ENCODE results near the gene KRT27.

Gene KRT27, protein sequence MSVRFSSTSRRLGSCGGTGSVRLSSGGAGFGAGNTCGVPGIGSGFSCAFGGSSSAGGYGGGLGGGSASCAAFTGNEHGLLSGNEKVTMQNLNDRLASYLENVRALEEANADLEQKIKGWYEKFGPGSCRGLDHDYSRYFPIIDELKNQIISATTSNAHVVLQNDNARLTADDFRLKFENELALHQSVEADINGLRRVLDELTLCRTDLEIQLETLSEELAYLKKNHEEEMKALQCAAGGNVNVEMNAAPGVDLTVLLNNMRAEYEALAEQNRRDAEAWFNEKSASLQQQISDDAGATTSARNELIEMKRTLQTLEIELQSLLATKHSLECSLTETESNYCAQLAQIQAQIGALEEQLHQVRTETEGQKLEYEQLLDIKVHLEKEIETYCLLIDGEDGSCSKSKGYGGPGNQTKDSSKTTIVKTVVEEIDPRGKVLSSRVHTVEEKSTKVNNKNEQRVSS

DNA sequence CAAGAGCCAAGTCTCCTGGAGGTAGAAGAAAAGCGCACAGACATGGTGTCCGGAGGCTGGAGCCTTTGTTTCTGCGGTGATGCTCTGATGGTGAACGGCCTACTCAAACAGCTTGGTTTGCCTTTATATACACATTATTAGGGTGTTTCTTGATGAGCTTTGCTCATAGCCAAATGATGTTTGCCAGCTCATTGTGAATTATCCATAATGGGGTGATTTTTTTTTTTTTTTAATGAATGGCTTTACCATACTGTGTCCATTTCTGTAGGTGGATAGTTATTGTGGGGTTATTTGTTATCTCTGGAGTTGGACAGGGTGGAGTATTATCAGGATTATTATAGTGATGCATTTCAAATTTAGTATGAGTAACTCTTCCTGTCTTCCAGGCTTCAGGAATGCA, at the start of gene KRT27:
TSS of gene KRT27 (minus strand) at position 101 of the 400 bp plus-strand sequence. CDS start at position 44, 57 bp downstream.
- Mint-ChIP-seq H3K4me3 (no peak within 1 kb of the TSS), H3K9me3 (no peaks in the 10 kb centered on the region), H3K4me1 (no peaks in the 10 kb centered on the region), H3K27me3 (peaks cover 12% of the 10 kb centered on the region), H3K36me3 (no peaks in the 10 kb centered on the region), H3K27ac (no peak within 1 kb of the TSS)
- no peak for ATAC-seq (ENCODE audit: low read depth)
- no peak for DNase-seq (ENCODE audit: low spot score in 2 of 2)

DNA sequence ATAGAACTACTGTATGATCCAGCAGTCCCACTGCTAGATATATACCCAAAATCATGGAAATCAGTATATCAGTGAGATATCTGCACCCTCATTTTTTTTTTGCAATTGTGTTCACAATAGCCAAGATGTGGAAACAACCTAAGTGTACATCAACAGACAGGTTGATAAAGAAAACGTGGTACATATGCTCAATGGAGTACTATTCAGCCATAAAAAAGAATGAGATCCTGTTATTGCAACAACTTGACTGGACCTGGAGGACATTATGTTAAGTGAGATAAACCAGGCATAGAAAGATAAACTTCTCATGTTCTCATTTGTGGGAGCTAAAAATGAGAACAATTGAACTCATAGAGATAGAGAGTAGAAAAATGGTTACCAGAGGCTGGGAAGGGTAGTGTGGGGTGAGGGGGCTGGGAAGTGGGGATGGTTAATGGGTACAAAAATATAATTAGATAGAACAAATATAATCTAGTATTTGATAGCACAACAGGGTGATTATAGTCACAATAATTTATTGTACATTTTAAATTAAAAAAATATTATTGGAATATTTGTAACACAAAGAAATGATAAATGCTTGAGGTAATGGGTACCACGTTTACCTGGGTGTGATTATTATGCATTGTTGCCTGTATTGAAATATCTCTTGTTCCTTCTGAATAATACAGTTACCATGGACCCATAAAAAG, 47.9 kb upstream of the KRT27 start:
- ATAC-seq (ENCODE audit: low read depth) (no peak), DNase-seq (ENCODE audit: low spot score in 2 of 2) (no peak)
- Mint-ChIP-seq H3K36me3 (peaks cover 30% of the 10 kb centered on the region), H3K4me3 (no peak overlapping the region), H3K4me1 (peaks cover 3% of the 10 kb centered on the region), H3K27me3 (peaks cover 9% of the 10 kb centered on the region), H3K27ac (no peak overlapping the region), H3K9me3 (peaks cover 4% of the 10 kb centered on the region)

DNA sequence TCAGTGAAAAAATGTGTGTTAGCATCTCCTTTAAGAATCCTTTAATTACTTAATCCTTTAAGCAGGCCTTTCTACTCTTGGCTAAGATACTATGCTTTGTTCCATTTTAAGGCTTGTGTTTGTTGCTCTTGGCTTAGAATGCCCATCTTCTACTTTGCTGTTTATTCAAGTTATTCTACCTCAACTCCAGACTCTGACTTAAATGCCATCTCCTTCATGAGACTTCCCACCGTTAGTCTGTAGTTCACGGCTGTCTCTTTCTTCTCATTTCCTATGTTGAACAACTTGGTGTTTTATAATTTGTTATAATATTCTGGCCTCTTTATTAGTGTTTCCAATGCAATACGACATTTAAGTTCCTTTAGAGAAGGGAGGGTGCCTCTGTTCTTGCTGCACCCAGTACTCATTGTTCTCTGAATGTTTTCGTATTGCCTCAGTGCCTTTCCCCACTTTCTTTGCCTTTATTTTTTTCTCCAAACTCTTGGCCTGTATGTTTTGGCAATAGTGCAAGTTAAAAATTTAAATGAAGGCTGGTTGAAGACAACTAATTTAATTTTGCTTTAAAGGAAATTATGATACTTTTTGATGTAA, 46.2 kb upstream of the KRT27 start:
- no peak for DNase-seq (ENCODE audit: low spot score in 2 of 2)
- Mint-ChIP-seq H3K36me3 (peaks cover 23% of the 10 kb centered on the region), H3K4me3 (no peak overlapping the region), H3K27me3 (peaks cover 9% of the 10 kb centered on the region), H3K9me3 (peaks cover 4% of the 10 kb centered on the region), H3K27ac (no peak overlapping the region), H3K4me1 (peaks cover 5% of the 10 kb centered on the region)
- ATAC-seq (ENCODE audit: low read depth) = no peak

DNA sequence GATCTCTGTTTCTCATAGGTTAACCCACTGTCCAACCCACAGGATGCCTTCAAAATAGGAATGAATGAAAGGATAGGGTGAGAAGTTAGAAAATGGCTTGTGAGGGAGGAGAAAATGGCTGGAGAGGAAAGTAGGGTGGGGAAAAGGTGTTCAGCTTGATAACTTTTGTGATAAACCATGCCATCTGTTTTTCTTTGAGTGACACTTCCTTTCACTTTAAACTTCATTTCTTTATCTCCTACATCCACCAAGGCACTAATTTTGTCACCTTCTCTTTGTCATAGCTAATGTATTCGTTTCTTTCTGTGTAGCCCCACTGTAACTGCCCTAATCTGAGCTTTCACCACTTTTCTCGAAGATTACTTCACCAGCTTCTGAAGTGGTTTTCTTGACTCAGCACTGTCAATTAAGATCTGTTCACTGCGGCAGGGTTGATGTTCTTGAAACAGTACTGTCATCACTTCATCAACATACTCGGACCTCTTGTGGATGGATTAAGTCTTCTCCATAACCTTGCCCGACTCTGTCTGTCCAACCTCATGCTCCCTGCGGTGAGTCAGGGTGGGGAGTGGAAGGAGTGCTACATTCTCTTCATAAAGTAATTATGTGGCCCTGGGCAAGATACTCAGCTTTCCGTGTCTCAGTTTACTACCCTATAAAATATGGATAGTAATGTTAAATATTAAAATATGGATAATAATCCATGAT, 45.5 kb upstream of the KRT27 start:
- peaks cover 4% of the 10 kb centered on the region for H3K9me3 Mint-ChIP-seq
- ATAC-seq (ENCODE audit: low read depth) (no peak), DNase-seq (ENCODE audit: low spot score in 2 of 2) (no peak)
- peaks cover 2% of the 10 kb centered on the region for H3K4me1 Mint-ChIP-seq
- peaks cover 21% of the 10 kb centered on the region for H3K36me3 Mint-ChIP-seq
- H3K27me3 Mint-ChIP-seq = peaks cover 9% of the 10 kb centered on the region
- no peak overlapping the region for H3K4me3 Mint-ChIP-seq
- H3K27ac Mint-ChIP-seq = no peak overlapping the region

DNA sequence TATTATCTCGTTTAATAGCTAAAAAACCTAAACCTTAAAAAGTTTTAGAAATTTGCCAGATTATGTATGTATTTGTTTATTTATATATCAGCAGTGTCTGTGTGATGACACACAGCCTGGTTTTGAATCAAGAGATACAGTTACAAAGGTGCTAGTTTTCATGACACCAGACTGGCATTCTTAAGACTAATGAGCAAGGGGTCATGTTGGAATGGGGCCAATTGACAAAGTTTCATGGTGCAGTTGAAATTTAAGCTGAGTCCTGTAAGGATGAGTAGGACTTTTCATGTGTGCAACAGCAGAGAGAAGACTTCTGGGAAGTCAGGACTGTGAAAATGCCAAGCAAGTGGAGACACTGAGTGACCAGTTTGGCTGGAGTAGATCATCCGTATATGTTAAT, 43.2 kb upstream of the KRT27 start:
- DNase-seq (ENCODE audit: low spot score in 2 of 2) (no peak), ATAC-seq (ENCODE audit: low read depth) (no peak)
- no peak overlapping the region for H3K27ac Mint-ChIP-seq
- H3K36me3 Mint-ChIP-seq = peaks cover 27% of the 10 kb centered on the region
- H3K4me1 Mint-ChIP-seq = peaks cover 2% of the 10 kb centered on the region
- peaks cover 4% of the 10 kb centered on the region for H3K9me3 Mint-ChIP-seq
- H3K27me3 Mint-ChIP-seq = peaks cover 11% of the 10 kb centered on the region
- H3K4me3 Mint-ChIP-seq = no peak overlapping the region

DNA sequence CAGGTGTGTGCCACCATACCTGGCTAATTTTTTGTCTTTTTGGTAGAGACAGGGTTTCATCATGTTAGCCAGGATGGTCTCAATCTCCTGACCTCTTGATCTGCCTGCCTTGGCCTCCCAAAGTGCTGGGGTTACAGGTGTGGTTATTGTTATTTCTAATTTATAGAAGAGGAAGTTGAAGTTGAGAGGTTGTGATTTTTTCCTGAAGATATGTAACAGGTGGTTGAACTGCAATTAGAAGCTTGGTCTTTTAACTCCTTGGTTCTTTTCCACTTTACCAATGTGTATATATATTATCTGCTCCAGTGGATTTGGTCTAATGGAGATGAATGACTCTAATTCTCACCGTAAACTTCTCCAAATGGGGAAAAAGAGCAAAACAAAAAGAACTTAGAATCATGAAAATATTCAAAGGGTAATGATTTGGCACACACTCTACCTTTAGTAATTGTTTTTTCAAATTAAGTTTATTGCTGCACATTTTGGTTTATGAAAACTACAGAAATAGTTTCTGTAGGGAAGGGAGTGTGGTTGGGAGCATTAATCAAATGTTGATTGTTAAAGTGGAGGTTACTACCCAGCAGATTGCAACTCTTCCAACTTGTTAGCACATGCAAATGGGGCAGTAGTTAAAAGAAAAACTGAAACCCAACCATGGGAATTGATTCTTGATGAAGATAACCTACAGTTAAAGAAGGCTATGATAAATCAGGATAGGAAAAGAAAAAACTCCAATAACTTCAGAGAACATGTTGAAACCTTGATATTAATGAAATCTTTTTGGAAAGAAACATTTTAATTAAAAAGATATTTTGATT, 41.9 kb upstream of the KRT27 start:
- DNase-seq (ENCODE audit: low spot score in 2 of 2) (no peak), ATAC-seq (ENCODE audit: low read depth) (no peak)
- Mint-ChIP-seq H3K4me3 (no peak overlapping the region), H3K27ac (no peak overlapping the region), H3K27me3 (peaks cover 11% of the 10 kb centered on the region), H3K36me3 (peaks cover 25% of the 10 kb centered on the region), H3K4me1 (peaks cover 2% of the 10 kb centered on the region), H3K9me3 (peaks cover 1% of the 10 kb centered on the region)

DNA sequence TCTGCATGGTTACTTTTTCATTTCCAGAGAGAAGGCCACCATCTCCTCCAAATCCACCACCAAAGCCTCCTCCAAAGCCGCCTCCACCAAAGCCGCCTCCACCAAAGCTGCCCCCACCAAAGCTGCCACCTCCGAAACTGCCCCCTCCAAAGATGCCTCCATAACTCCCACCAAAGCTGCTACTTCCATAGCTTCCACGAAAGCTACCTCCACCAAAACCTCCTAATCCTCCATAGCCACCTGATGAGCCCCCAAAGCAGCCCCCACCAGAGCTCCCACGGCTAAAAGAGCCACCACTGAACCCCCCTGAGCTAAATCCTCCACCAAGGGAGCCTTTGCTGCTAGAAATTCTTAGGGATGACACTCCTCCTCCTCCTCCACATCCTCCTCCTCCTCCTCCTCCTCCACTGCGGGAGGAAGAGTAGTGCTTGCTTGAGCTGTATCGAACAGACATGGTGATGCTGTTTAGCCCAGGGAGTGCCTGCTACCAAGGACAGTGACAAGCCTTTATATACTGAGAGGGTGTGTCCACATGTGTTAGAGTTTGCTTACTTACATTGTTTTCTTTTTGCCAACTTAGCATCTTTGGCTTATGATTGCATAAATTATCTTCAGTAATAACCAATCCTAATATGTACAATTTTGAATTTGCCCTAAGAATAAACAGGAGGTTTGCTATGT, 39.9 kb upstream of the KRT27 start, which contains the start of gene KRT10:
TSS of gene KRT10 (minus strand) at position 483 of the 681 bp plus-strand sequence. CDS start at position 454, 29 bp downstream.
- ATAC-seq (ENCODE audit: low read depth) = no peak
- Mint-ChIP-seq H3K9me3 (peaks cover 4% of the 10 kb centered on the region), H3K36me3 (peaks cover 19% of the 10 kb centered on the region), H3K4me1 (peaks cover 7% of the 10 kb centered on the region), H3K4me3 (no peak within 1 kb of the TSS), H3K27me3 (peaks cover 9% of the 10 kb centered on the region), H3K27ac (no peak within 1 kb of the TSS)
- no peak for DNase-seq (ENCODE audit: low spot score in 2 of 2)

DNA sequence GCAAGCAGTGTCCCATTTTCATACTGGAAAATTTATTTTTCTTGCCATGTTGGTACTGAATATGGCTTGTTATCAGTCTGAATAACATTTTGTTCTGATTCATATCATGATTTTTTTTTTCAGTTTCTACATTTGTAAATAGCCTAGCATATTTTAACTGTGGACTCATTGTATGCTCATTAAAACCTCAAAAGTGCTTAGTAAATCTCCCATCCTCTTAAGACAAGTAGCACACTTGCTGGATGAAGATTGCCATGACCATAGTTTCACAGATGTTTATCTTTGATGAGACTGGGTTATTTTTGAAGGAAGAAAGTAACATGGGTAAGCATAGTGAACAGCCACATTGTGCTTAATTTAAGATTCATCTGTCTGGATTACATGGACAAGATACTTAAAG, 39.2 kb upstream of the KRT27 start:
- no peak overlapping the region for H3K27ac Mint-ChIP-seq
- H3K4me1 Mint-ChIP-seq = peaks cover 9% of the 10 kb centered on the region

DNA sequence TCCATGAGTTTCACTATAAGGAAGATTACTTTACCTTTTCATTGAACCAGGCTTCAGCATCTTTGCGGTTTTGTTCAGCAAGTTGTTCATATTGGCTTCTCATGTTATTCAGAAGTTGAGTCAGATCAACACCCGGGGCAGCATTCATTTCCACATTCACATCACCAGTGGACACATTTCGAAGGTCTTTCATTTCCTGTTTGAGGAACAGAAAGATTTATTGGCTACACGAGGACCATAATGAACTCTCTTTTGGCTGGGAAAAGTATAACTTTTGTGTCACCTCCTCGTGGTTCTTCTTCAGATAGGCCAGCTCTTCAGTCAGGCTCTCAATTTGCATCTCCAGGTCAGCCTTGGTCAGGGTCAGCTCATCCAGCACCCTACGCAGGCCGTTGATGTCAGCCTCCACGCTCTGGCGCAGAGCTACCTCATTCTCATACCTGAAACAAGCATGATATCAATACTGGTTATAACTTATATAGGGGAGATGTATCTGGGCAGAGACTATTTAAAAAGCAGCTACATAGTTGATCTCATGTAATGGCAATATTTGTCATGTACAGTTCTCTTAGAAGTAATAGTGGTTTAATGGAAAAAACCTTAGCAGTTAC, 38.0 kb upstream of the KRT27 start:
- ATAC-seq (ENCODE audit: low read depth) (no peak), DNase-seq (ENCODE audit: low spot score in 2 of 2) (no peak)
- Mint-ChIP-seq H3K36me3 (peaks cover 19% of the 10 kb centered on the region), H3K27me3 (peaks cover 1% of the 10 kb centered on the region), H3K27ac (no peak overlapping the region), H3K9me3 (peaks cover 5% of the 10 kb centered on the region), H3K4me1 (peaks cover 9% of the 10 kb centered on the region), H3K4me3 (peak overlapping the region; percentile 8)

More for the DNA sequence above, 39.2 kb upstream of the KRT27 start:
- Mint-ChIP-seq H3K27me3 (peaks cover 7% of the 10 kb centered on the region), H3K9me3 (peaks cover 6% of the 10 kb centered on the region), H3K36me3 (peaks cover 23% of the 10 kb centered on the region), H3K4me3 (no peak overlapping the region)
- ATAC-seq (ENCODE audit: low read depth) (no peak), DNase-seq (ENCODE audit: low spot score in 2 of 2) (no peak)

DNA sequence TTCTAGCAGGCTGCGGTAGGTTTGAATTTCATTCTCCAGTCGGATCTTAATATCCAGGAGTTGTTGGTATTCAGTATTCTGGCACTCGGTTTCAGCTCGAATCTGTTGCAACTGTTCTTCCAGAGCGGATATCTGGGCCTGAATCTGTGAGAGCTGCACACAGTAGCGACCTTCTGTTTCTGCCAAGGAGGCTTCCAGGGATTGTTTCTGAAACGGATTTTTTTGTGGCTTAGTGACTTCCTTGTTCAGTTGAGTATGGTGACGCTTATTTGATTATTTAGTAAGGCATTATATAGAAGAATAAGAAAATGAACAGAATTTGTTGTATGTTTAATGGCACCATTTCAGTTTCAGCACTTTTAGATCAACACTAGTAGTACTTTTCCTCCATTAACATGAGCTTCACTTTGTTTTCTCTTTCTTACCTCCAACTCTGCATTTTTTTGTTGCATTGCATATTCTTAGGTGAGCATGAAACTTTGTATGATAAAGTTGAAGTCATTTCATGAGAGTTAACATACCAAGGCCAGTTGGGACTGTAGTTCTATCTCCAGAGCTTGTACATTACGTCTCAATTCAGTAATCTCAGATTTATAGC, 37.3 kb upstream of the KRT27 start:
- Mint-ChIP-seq H3K27ac (peak overlapping the region; percentile 24), H3K9me3 (peaks cover 6% of the 10 kb centered on the region), H3K4me1 (peaks cover 9% of the 10 kb centered on the region), H3K36me3 (peaks cover 20% of the 10 kb centered on the region), H3K4me3 (peak overlapping the region; percentile 65), H3K27me3 (peaks cover 4% of the 10 kb centered on the region)
- no peak for ATAC-seq (ENCODE audit: low read depth)
- no peak for DNase-seq (ENCODE audit: low spot score in 2 of 2)

DNA sequence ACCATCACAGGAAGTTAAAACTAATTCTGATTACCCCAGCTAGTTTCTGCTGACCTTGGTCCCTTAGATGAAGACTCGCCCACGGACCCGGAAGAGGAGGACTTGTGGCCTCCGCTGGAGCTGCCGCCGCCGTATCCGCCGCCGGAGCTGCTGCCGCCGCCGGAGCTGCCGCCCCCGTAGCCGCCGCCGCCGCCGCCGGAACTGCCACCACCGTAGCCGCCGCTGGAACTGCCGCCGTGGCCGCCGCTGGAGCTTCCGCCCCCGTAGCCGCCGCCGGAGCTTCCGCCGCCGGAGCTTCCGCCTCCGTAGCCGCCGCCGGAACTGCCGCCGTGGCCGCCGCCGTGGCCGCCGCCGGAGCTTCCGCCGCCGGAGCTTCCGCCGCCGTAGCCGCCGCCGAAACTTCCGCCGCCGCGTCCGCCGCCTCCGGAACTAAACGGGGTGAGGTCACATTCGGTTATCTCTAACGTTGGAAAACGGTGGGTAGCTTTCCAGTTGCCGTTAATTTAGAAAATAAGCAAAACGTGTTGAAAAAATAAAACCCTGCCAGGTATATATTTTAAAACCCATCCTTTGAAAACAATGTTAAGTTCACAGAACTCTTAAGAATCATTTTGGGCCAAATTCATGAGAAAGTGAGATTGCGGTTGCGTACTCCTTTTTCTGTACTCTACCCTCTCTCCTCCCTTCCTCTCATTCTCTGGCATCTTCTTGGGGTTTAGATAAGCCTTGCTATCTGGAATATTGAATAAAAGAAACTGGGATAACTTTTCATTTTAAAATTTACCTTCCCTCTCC, 36.6 kb upstream of the KRT27 start:
- H3K9me3 Mint-ChIP-seq = peaks cover 7% of the 10 kb centered on the region
- H3K27me3 Mint-ChIP-seq = peaks cover 8% of the 10 kb centered on the region
- peak overlapping the region; percentile 91 for H3K27ac Mint-ChIP-seq
- ATAC-seq (ENCODE audit: low read depth) (peak; percentile 90), DNase-seq (ENCODE audit: low spot score in 2 of 2) (peak; percentile 72 to 82)
- H3K4me1 Mint-ChIP-seq = peaks cover 7% of the 10 kb centered on the region
- peak overlapping the region; percentile 84 for H3K4me3 Mint-ChIP-seq
- peaks cover 22% of the 10 kb centered on the region for H3K36me3 Mint-ChIP-seq
